ENCODE results near the gene ITSN1.

ITSN1 gene

GRCh38 chr21:33841561-33841960, 199.3 kb downstream of the ITSN1 start:
- H3K4me1 ChIP-seq (ENCODE audit: control insufficient read depth, insufficient read depth, low read length, poor library complexity, severe bottlenecking), result no peaks in the 10 kb centered on the region
- no peaks in the 10 kb centered on the region for H3K27me3 ChIP-seq (replicated peaks; ENCODE audit: control insufficient read depth, insufficient read depth, low read length, poor library complexity, severe bottlenecking)
- H3K36me3 ChIP-seq (ENCODE audit: control insufficient read depth, insufficient read depth, low read length), result no peaks in the 10 kb centered on the region
- DNase-seq, result no peak
- no peak overlapping the region for H3K27ac ChIP-seq (ENCODE audit: insufficient read depth, low read length, poor library complexity, severe bottlenecking)
- H3K9me3 ChIP-seq (ENCODE audit: control insufficient read depth, low read length), result no peaks in the 10 kb centered on the region
- H3K4me3 ChIP-seq (ENCODE audit: insufficient read depth, low read depth, low read length, poor library complexity, severe bottlenecking), result no peak overlapping the region

- no peak overlapping the region for H3K27ac ChIP-seq (ENCODE audit: insufficient read depth, low read length, poor library complexity, severe bottlenecking)
- DNase-seq, result no peak
- H3K36me3 ChIP-seq (ENCODE audit: control insufficient read depth, insufficient read depth, low read length), result no peaks in the 10 kb centered on the region
- no peaks in the 10 kb centered on the region for H3K4me1 ChIP-seq (ENCODE audit: control insufficient read depth, insufficient read depth, low read length, poor library complexity, severe bottlenecking)
- no peaks in the 10 kb centered on the region for H3K27me3 ChIP-seq (replicated peaks; ENCODE audit: control insufficient read depth, insufficient read depth, low read length, poor library complexity, severe bottlenecking)
- no peak overlapping the region for H3K4me3 ChIP-seq (ENCODE audit: insufficient read depth, low read depth, low read length, poor library complexity, severe bottlenecking)
- no peaks in the 10 kb centered on the region for H3K9me3 ChIP-seq (ENCODE audit: control insufficient read depth, low read length)
Measured at GRCh38 chr21:33843216-33843615, 200.9 kb downstream of the ITSN1 start.

- Histone ChIP-seq H3K4me1 (ENCODE audit: control insufficient read depth, insufficient read depth, low read length, poor library complexity, severe bottlenecking) (no peaks in the 10 kb centered on the region), H3K27ac (ENCODE audit: insufficient read depth, low read length, poor library complexity, severe bottlenecking) (no peak overlapping the region), H3K4me3 (ENCODE audit: insufficient read depth, low read depth, low read length, poor library complexity, severe bottlenecking) (no peak overlapping the region), H3K9me3 (ENCODE audit: control insufficient read depth, low read length) (no peaks in the 10 kb centered on the region), H3K27me3 (replicated peaks; ENCODE audit: control insufficient read depth, insufficient read depth, low read length, poor library complexity, severe bottlenecking) (no peaks in the 10 kb centered on the region), H3K36me3 (ENCODE audit: control insufficient read depth, insufficient read depth, low read length) (no peaks in the 10 kb centered on the region)
- DNase-seq, result no peak
Measured at GRCh38 chr21:33844104-33844889, 202.0 kb downstream of the ITSN1 start.

- Histone ChIP-seq H3K27me3 (replicated peaks; ENCODE audit: control insufficient read depth, insufficient read depth, low read length, poor library complexity, severe bottlenecking) (no peaks in the 10 kb centered on the region), H3K9me3 (ENCODE audit: control insufficient read depth, low read length) (no peaks in the 10 kb centered on the region), H3K27ac (ENCODE audit: insufficient read depth, low read length, poor library complexity, severe bottlenecking) (no peak overlapping the region), H3K4me3 (ENCODE audit: insufficient read depth, low read depth, low read length, poor library complexity, severe bottlenecking) (no peak overlapping the region), H3K36me3 (ENCODE audit: control insufficient read depth, insufficient read depth, low read length) (no peaks in the 10 kb centered on the region), H3K4me1 (ENCODE audit: control insufficient read depth, insufficient read depth, low read length, poor library complexity, severe bottlenecking) (no peaks in the 10 kb centered on the region)
- DNase-seq, result no peak
Measured at GRCh38 chr21:33844890-33845205, 202.5 kb downstream of the ITSN1 start.

- no peaks in the 10 kb centered on the region for H3K4me1 ChIP-seq (ENCODE audit: control insufficient read depth, insufficient read depth, low read length, poor library complexity, severe bottlenecking)
- DNase-seq, result no peak
- no peaks in the 10 kb centered on the region for H3K9me3 ChIP-seq (ENCODE audit: control insufficient read depth, low read length)
- H3K27ac ChIP-seq (ENCODE audit: insufficient read depth, low read length, poor library complexity, severe bottlenecking), result no peak overlapping the region
- H3K27me3 ChIP-seq (replicated peaks; ENCODE audit: control insufficient read depth, insufficient read depth, low read length, poor library complexity, severe bottlenecking), result no peaks in the 10 kb centered on the region
- H3K36me3 ChIP-seq (ENCODE audit: control insufficient read depth, insufficient read depth, low read length), result no peaks in the 10 kb centered on the region
- H3K4me3 ChIP-seq (ENCODE audit: insufficient read depth, low read depth, low read length, poor library complexity, severe bottlenecking), result no peak overlapping the region
Measured at GRCh38 chr21:33846141-33846540, 203.8 kb downstream of the ITSN1 start.

GRCh38 chr21:33847588-33848248, 205.4 kb downstream of the ITSN1 start:
- H3K4me3 ChIP-seq (ENCODE audit: insufficient read depth, low read depth, low read length, poor library complexity, severe bottlenecking), result no peak overlapping the region
- H3K27ac ChIP-seq (ENCODE audit: insufficient read depth, low read length, poor library complexity, severe bottlenecking), result no peak overlapping the region
- no peaks in the 10 kb centered on the region for H3K4me1 ChIP-seq (ENCODE audit: control insufficient read depth, insufficient read depth, low read length, poor library complexity, severe bottlenecking)
- no peaks in the 10 kb centered on the region for H3K9me3 ChIP-seq (ENCODE audit: control insufficient read depth, low read length)
- no peaks in the 10 kb centered on the region for H3K27me3 ChIP-seq (replicated peaks; ENCODE audit: control insufficient read depth, insufficient read depth, low read length, poor library complexity, severe bottlenecking)
- no peaks in the 10 kb centered on the region for H3K36me3 ChIP-seq (ENCODE audit: control insufficient read depth, insufficient read depth, low read length)
- no peak for DNase-seq

GRCh38 chr21:33848249-33848953, 206.1 kb downstream of the ITSN1 start:
- no peaks in the 10 kb centered on the region for H3K36me3 ChIP-seq (ENCODE audit: control insufficient read depth, insufficient read depth, low read length)
- H3K27ac ChIP-seq (ENCODE audit: insufficient read depth, low read length, poor library complexity, severe bottlenecking), result no peak overlapping the region
- no peak overlapping the region for H3K4me3 ChIP-seq (ENCODE audit: insufficient read depth, low read depth, low read length, poor library complexity, severe bottlenecking)
- no peak for DNase-seq
- no peaks in the 10 kb centered on the region for H3K9me3 ChIP-seq (ENCODE audit: control insufficient read depth, low read length)
- H3K27me3 ChIP-seq (replicated peaks; ENCODE audit: control insufficient read depth, insufficient read depth, low read length, poor library complexity, severe bottlenecking), result no peaks in the 10 kb centered on the region
- no peaks in the 10 kb centered on the region for H3K4me1 ChIP-seq (ENCODE audit: control insufficient read depth, insufficient read depth, low read length, poor library complexity, severe bottlenecking)

GRCh38 chr21:33849834-33850233, 207.5 kb downstream of the ITSN1 start:
- Histone ChIP-seq H3K4me1 (ENCODE audit: control insufficient read depth, insufficient read depth, low read length, poor library complexity, severe bottlenecking) (no peaks in the 10 kb centered on the region), H3K27me3 (replicated peaks; ENCODE audit: control insufficient read depth, insufficient read depth, low read length, poor library complexity, severe bottlenecking) (no peaks in the 10 kb centered on the region), H3K9me3 (ENCODE audit: control insufficient read depth, low read length) (no peaks in the 10 kb centered on the region), H3K4me3 (ENCODE audit: insufficient read depth, low read depth, low read length, poor library complexity, severe bottlenecking) (no peak overlapping the region), H3K27ac (ENCODE audit: insufficient read depth, low read length, poor library complexity, severe bottlenecking) (no peak overlapping the region), H3K36me3 (ENCODE audit: control insufficient read depth, insufficient read depth, low read length) (no peaks in the 10 kb centered on the region)
- no peak for DNase-seq

GRCh38 chr21:33850401-33850800, 208.1 kb downstream of the ITSN1 start:
- H3K36me3 ChIP-seq (ENCODE audit: control insufficient read depth, insufficient read depth, low read length), result no peaks in the 10 kb centered on the region

GRCh38 chr21:33850985-33851384, 208.7 kb downstream of the ITSN1 start:
- no peak for DNase-seq
- H3K4me1 ChIP-seq (ENCODE audit: control insufficient read depth, insufficient read depth, low read length, poor library complexity, severe bottlenecking), result no peaks in the 10 kb centered on the region
- H3K9me3 ChIP-seq (ENCODE audit: control insufficient read depth, low read length), result no peaks in the 10 kb centered on the region
- no peaks in the 10 kb centered on the region for H3K27me3 ChIP-seq (replicated peaks; ENCODE audit: control insufficient read depth, insufficient read depth, low read length, poor library complexity, severe bottlenecking)
- no peak overlapping the region for H3K27ac ChIP-seq (ENCODE audit: insufficient read depth, low read length, poor library complexity, severe bottlenecking)
- no peaks in the 10 kb centered on the region for H3K36me3 ChIP-seq (ENCODE audit: control insufficient read depth, insufficient read depth, low read length)
- no peak overlapping the region for H3K4me3 ChIP-seq (ENCODE audit: insufficient read depth, low read depth, low read length, poor library complexity, severe bottlenecking)

More at GRCh38 chr21:33850401-33850800, 208.1 kb downstream of the ITSN1 start:
- H3K4me1 ChIP-seq (ENCODE audit: control insufficient read depth, insufficient read depth, low read length, poor library complexity, severe bottlenecking), result no peaks in the 10 kb centered on the region
- H3K4me3 ChIP-seq (ENCODE audit: insufficient read depth, low read depth, low read length, poor library complexity, severe bottlenecking), result no peak overlapping the region
- no peak overlapping the region for H3K27ac ChIP-seq (ENCODE audit: insufficient read depth, low read length, poor library complexity, severe bottlenecking)
- H3K9me3 ChIP-seq (ENCODE audit: control insufficient read depth, low read length), result no peaks in the 10 kb centered on the region
- no peaks in the 10 kb centered on the region for H3K27me3 ChIP-seq (replicated peaks; ENCODE audit: control insufficient read depth, insufficient read depth, low read length, poor library complexity, severe bottlenecking)
- no peak for DNase-seq
